ENCODE data around the gene DEFB121.
"Not testable (repeated sequence)": the region's sequence is repeated elsewhere in the genome, so short reads cannot be mapped to it uniquely, and the experiment has no call there.

Gene DEFB121

GRCh38 chr20:31430568-31431115, 24.6 kb upstream of the DEFB121 start:
- no peak for TF ChIP-seq CTCF (IDR thresholded peaks at IDR 0.05; ENCODE audit: borderline replicate concordance, control extremely low read depth, extremely low read depth, insufficient read depth, missing control alignments)
- no peak for DNase-seq (ENCODE audit: low spot score)
- in situ Hi-C loops (cut with MboI; ENCODE audit: low sequenced_read_pairs, unreplicated experiment): no loop called here

- DNase-seq (ENCODE audit: low spot score); in situ Hi-C loops (cut with MboI; ENCODE audit: low sequenced_read_pairs, unreplicated experiment): not testable (repeated sequence)
Observed at GRCh38 chr20:31427576-31427975, 21.6 kb upstream of the DEFB121 start.

DNA sequence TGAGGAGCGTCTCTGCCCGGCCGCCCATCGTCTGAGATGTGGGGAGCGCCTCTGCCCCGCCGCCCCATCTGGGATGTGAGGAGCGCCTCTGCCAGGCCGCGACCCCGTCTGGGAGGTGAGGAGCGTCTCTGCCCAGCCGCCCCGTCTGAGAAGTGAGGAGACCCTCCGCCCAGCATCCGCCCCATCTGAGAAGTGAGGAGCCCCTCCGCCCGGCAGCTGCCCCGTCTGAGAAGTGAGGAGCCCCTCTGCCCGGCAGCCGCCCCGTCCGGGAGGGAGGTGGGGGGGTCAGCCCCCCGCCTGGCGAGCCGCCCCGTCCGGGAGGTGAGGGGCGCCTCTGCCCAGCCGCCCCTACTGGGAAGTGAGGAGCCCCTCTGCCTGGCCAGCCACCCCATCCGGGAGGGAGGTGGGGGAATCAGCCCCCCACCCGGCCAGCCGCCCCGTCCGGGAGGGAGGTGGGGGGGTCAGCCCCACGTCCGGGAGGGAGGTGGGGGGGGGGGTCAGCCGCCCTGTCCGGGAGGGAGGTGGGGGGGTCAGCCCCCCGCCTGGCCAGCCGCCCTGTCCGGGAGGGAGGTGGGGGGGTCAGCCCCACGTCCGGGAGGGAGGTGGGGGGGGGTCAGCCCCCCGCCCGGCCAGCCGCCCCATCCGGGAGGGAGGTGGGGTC, 21.0 kb upstream of the DEFB121 start:
- in situ Hi-C loops (cut with MboI; ENCODE audit: low sequenced_read_pairs, unreplicated experiment); DNase-seq (ENCODE audit: low spot score): not testable (repeated sequence)

GRCh38 chr20:31425797-31426196, 19.8 kb upstream of the DEFB121 start:
- no peak for TF ChIP-seq CTCF (IDR thresholded peaks at IDR 0.05; ENCODE audit: borderline replicate concordance, control extremely low read depth, extremely low read depth, insufficient read depth, missing control alignments)
- no peak for DNase-seq (ENCODE audit: low spot score)
- in situ Hi-C loops (cut with MboI; ENCODE audit: low sequenced_read_pairs, unreplicated experiment): no loop called here

- DNase-seq (ENCODE audit: low spot score): no peak
Observed at GRCh38 chr20:31418307-31418706, 12.3 kb upstream of the DEFB121 start.

GRCh38 chr20:31415653-31416052, 9.6 kb upstream of the DEFB121 start:
- no peak for TF ChIP-seq CTCF (IDR thresholded peaks at IDR 0.05; ENCODE audit: borderline replicate concordance, control extremely low read depth, extremely low read depth, insufficient read depth, missing control alignments)
- no peak for DNase-seq (ENCODE audit: low spot score)
- in situ Hi-C loops (cut with MboI; ENCODE audit: low sequenced_read_pairs, unreplicated experiment): no loop called here

More at GRCh38 chr20:31418307-31418706, 12.3 kb upstream of the DEFB121 start:
- in situ Hi-C loops (cut with MboI; ENCODE audit: low sequenced_read_pairs, unreplicated experiment): no loop called here
- no peak for TF ChIP-seq CTCF (IDR thresholded peaks at IDR 0.05; ENCODE audit: borderline replicate concordance, control extremely low read depth, extremely low read depth, insufficient read depth, missing control alignments)

DNA sequence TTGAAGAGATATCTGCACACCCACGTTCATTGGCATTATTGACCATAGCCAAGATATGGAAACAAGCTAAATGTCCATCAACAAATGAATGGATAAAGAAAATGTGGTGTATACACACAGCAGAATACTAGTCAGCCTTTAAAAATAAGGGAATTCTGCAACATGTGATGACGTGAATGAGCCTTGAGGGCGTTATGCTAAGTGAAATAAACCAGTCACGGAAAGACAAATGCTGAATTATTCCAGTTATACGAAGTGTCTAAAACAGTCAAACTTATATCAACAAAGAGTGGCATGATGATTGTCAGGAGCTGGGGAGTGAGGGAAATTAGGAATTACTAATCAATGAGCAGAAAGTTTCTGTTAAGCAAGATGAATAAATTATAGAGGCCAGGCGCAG, 8.4 kb upstream of the DEFB121 start:
- no peak for TF ChIP-seq CTCF (IDR thresholded peaks at IDR 0.05; ENCODE audit: borderline replicate concordance, control extremely low read depth, extremely low read depth, insufficient read depth, missing control alignments)

DNA sequence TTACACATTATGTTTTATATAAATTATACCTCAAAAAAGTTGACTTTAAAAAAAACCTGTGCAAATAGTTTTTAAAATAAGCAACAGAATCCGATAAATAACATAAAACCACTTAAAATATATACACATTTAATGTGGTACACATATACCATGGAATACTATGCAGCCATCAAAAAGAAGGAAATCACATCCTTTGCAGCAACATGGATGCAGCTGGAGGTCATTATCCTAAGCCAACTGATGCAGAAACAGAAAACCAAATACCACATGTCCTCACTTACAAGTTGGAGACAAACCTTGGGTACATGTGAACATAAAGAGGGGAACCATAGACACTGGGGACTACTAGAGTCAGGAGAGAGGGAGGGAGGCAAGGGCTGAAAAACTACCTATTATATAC, 4.0 kb upstream of the DEFB121 start:
- TF ChIP-seq CTCF (IDR thresholded peaks at IDR 0.05; ENCODE audit: borderline replicate concordance, control extremely low read depth, extremely low read depth, insufficient read depth, missing control alignments): no peak
- in situ Hi-C loops (cut with MboI; ENCODE audit: low sequenced_read_pairs, unreplicated experiment): no loop called here
- DNase-seq (ENCODE audit: low spot score): no peak

More for the DNA sequence above, 8.4 kb upstream of the DEFB121 start:
- DNase-seq (ENCODE audit: low spot score): no peak
- in situ Hi-C loops (cut with MboI; ENCODE audit: low sequenced_read_pairs, unreplicated experiment): no loop called here

Data from GM13976 (cell line).